NK-92 treated with Interleukin-12 subunit alpha and Interleukin-12 subunit beta, amount 100 ng/mL, for 24 hours (cell line): ENCODE results near the gene VASH1.

Source experiments
- DNase-seq: peaks from one replicate; lab custom pipeline; 2025; lab: John Stamatoyannopoulos, UW

VASH1 gene

GRCh38 chr14:76742966-76743365 is 18.3 kb upstream of the VASH1 start:
- DNase-seq: no peak

GRCh38 chr14:76752744-76753143 is 8.5 kb upstream of the VASH1 start:
- no peak for DNase-seq

- DNase-seq: no peak
Measured at GRCh38 chr14:76753541-76754198, 7.6 kb upstream of the VASH1 start.

GRCh38 chr14:76754586-76754985 is 6.7 kb upstream of the VASH1 start:
- no peak for DNase-seq

- no peak for DNase-seq
Measured at GRCh38 chr14:76755610-76756370, 5.5 kb upstream of the VASH1 start.

- DNase-seq: no peak
Measured at GRCh38 chr14:76756371-76756750, 4.9 kb upstream of the VASH1 start.

GRCh38 chr14:76759589-76759988 is 1.7 kb upstream of the VASH1 start:
- DNase-seq: no peak

GRCh38 chr14:76760331-76761135 is 735 bp upstream of the VASH1 start:
- DNase-seq: no peak

GRCh38 chr14:76761960-76762410 is 717 bp downstream of the VASH1 start:
- DNase-seq: no peak

GRCh38 chr14:76762411-76763095 is 1.3 kb downstream of the VASH1 start:
- DNase-seq: no peak

- DNase-seq: no peak
Measured at GRCh38 chr14:76763096-76764041, 2.1 kb downstream of the VASH1 start.

- no peak for DNase-seq
Measured at GRCh38 chr14:76765461-76765931, 4.2 kb downstream of the VASH1 start.

GRCh38 chr14:76767681-76768656 is 6.7 kb downstream of the VASH1 start:
- DNase-seq: no peak

- no peak for DNase-seq
Measured at GRCh38 chr14:76768671-76769500, 7.6 kb downstream of the VASH1 start.

- DNase-seq: no peak
Measured at GRCh38 chr14:76769636-76770292, 8.5 kb downstream of the VASH1 start.

- DNase-seq: no peak
Measured at GRCh38 chr14:76770521-76771436, 9.5 kb downstream of the VASH1 start.

- DNase-seq: no peak
Measured at GRCh38 chr14:76771437-76771980, 10.2 kb downstream of the VASH1 start.
